ENCODE results near the gene DIAPH2.
A peak's percentile ranks its signal among the peaks of the same experiment; 100 is the strongest.

The DIAPH2 gene

GRCh38 chrX:96753230-96753629 lies 68.6 kb downstream of the DIAPH2 start:
- ATAC-seq = no peak
- Mint-ChIP-seq H3K27ac (no peak overlapping the region), H3K36me3 (peaks cover 7% of the 10 kb centered on the region), H3K9me3 (no peaks in the 10 kb centered on the region), H3K4me1 (no peaks in the 10 kb centered on the region), H3K27me3 (no peaks in the 10 kb centered on the region), H3K4me3 (no peak overlapping the region)

DNA sequence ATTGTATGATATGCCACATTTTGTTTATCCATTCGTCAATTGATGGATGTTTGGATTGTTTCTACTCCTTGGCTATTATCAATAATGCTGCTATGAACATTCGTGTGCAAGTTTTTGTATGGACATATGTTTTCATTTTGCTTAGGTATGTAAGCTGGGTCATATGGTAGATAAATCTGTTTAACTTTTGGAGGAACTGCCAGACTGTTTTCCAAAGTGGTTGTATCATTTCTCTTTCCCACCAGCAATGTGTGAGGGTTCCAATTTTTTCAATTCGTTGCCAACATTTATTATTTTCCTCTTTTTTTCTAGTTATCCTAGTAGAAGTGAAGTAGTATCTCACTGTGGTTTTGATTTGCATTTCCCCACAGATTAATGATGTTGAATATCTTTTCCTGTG lies 71.8 kb downstream of the DIAPH2 start:
- Mint-ChIP-seq H3K27ac (no peak overlapping the region), H3K9me3 (no peaks in the 10 kb centered on the region), H3K4me1 (no peaks in the 10 kb centered on the region), H3K36me3 (peaks cover 7% of the 10 kb centered on the region), H3K4me3 (no peak overlapping the region), H3K27me3 (no peaks in the 10 kb centered on the region)
- no peak for ATAC-seq

DNA sequence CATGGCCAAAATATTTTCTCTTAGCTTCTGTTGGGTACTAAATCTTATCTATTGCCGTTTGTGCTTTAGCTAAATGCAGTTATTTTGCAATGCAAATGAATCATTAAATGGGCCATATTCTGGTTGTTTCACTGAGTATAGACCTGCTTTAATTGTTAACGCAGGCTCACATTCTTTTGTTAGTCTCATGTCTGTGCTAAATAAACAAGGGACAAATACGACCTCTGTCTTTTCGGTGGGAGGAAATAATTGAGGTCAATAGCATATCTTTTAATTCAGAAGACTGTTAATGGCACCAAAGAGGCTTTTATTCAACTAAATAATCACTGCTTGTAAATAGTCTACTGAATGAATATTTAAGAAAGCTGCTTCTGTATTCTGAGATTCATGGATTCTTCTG lies 76.9 kb downstream of the DIAPH2 start:
- no peak overlapping the region for H3K4me3 Mint-ChIP-seq
- H3K36me3 Mint-ChIP-seq = no peaks in the 10 kb centered on the region
- no peak overlapping the region for H3K27ac Mint-ChIP-seq
- peaks cover 14% of the 10 kb centered on the region for H3K4me1 Mint-ChIP-seq
- H3K9me3 Mint-ChIP-seq = no peaks in the 10 kb centered on the region
- ATAC-seq = no peak
- H3K27me3 Mint-ChIP-seq = no peaks in the 10 kb centered on the region

- H3K36me3 Mint-ChIP-seq = no peaks in the 10 kb centered on the region
- no peak overlapping the region for H3K27ac Mint-ChIP-seq
- no peak overlapping the region for H3K4me3 Mint-ChIP-seq
- H3K9me3 Mint-ChIP-seq = no peaks in the 10 kb centered on the region
- peaks cover 14% of the 10 kb centered on the region for H3K4me1 Mint-ChIP-seq
- no peak for ATAC-seq
- no peaks in the 10 kb centered on the region for H3K27me3 Mint-ChIP-seq
Measured at GRCh38 chrX:96763608-96764007, 79.0 kb downstream of the DIAPH2 start.

DNA sequence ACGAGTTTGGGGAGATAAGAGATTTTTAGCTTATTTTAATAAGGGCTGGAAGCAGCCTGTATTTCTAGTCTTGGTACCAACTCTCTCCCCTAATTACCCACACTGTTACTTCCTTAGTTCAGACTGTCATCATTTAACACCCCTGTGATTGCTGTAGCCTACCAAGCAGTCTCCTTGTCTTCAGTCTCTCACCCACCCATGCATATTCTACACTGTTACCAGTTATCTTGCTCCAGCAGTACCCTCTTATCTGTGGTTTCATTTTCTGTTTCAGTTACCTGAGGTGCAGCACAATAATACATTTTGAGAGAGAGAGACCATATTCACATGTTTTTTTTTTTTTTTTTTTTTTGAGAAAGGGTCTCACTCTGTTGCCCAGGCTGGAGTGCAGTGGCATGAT lies 80.2 kb downstream of the DIAPH2 start:
- ATAC-seq = no peak
- peaks cover 14% of the 10 kb centered on the region for H3K4me1 Mint-ChIP-seq
- no peaks in the 10 kb centered on the region for H3K27me3 Mint-ChIP-seq
- H3K9me3 Mint-ChIP-seq = no peaks in the 10 kb centered on the region
- no peaks in the 10 kb centered on the region for H3K36me3 Mint-ChIP-seq
- no peak overlapping the region for H3K4me3 Mint-ChIP-seq
- H3K27ac Mint-ChIP-seq = peak overlapping the region; percentile 42

DNA sequence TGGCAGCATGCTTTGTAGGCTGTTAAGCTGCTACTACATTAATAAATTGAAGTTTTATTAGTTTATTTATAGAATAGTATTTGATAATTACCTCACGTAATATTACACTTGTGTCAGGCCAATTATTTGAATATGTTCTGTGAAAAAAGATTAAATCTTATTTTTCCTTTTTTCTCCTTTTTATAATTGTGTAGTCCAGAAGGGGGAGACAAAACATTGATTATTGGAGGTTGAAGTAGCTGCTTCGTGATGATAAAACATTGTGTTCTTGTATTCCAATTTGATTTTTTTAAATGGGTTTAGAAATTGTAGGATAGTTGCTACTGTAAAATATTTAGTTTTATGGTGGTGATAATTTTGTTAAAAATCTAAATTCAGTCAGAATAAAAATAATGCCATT lies 85.7 kb downstream of the DIAPH2 start:
- H3K9me3 Mint-ChIP-seq = no peaks in the 10 kb centered on the region
- no peaks in the 10 kb centered on the region for H3K36me3 Mint-ChIP-seq
- H3K27ac Mint-ChIP-seq = no peak overlapping the region
- no peaks in the 10 kb centered on the region for H3K27me3 Mint-ChIP-seq
- no peak for ATAC-seq
- no peaks in the 10 kb centered on the region for H3K4me1 Mint-ChIP-seq
- no peak overlapping the region for H3K4me3 Mint-ChIP-seq

DNA sequence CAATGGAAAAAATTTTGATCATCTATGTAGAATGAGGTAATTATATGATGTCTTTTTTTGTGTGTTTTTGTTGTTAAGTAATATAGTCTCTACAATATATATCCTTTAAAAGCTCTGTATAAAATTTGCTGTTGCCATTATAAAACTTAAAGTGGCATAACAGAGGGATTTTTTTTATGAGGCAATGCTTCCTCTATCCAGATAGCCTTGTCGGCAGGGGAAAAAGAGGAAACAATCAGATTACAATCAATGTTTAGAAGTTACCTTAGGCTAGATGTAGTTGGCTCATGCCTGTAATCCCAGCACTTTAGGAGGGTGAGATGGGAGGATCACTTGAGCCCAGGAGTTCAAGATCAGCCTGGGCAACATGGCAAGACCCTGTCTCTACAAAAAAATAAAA lies 86.8 kb downstream of the DIAPH2 start:
- Mint-ChIP-seq H3K4me1 (no peaks in the 10 kb centered on the region), H3K9me3 (no peaks in the 10 kb centered on the region), H3K4me3 (no peak overlapping the region), H3K36me3 (no peaks in the 10 kb centered on the region), H3K27ac (no peak overlapping the region), H3K27me3 (no peaks in the 10 kb centered on the region)
- ATAC-seq = no peak

DNA sequence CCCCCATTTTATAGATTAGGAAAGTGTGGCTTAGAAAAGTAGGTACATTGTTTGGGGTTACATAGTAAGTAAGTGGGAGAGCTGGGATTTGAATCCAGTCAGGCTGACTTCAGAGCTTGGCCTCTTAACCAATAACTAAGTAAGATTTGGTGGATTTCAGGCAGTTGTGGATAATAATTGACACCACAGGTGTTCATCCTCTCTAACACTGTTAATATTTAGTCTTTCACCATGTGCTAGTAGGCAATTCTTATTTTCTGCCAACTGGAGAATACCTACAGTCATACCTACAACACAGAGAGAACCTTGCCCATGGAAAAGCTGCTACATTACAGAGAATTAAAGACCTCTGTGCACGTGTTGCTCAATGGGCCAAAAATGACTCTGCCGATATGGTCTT lies 89.5 kb downstream of the DIAPH2 start:
- Mint-ChIP-seq H3K36me3 (no peaks in the 10 kb centered on the region), H3K9me3 (no peaks in the 10 kb centered on the region), H3K27ac (no peak overlapping the region), H3K4me1 (no peaks in the 10 kb centered on the region), H3K4me3 (no peak overlapping the region), H3K27me3 (no peaks in the 10 kb centered on the region)
- no peak for ATAC-seq

GRCh38 chrX:96776966-96777365 lies 92.3 kb downstream of the DIAPH2 start:
- H3K27me3 Mint-ChIP-seq = no peaks in the 10 kb centered on the region
- H3K27ac Mint-ChIP-seq = no peak overlapping the region
- no peaks in the 10 kb centered on the region for H3K9me3 Mint-ChIP-seq
- no peak overlapping the region for H3K4me3 Mint-ChIP-seq
- no peak for ATAC-seq
- H3K4me1 Mint-ChIP-seq = no peaks in the 10 kb centered on the region
- H3K36me3 Mint-ChIP-seq = no peaks in the 10 kb centered on the region

DNA sequence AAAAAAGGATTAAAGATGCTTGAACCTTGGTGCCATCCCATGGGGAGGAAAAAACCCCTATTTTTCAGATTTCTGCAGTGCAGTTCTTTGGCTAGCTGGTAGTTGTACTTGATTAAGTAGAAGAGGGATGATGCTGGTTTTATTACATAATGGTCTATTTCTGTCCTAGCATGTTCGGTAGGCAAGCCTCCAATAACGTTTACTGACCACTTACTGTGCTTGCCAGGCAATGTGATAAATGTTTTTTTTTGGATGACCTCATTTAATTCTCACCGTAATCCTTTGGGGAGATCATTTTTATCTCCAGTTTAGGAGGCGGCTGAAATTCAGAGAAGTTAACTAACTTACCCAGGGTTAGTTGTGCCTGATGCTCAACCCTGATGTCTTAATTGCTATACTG lies 106.9 kb downstream of the DIAPH2 start:
- ATAC-seq = no peak
- no peak overlapping the region for H3K27ac Mint-ChIP-seq
- no peaks in the 10 kb centered on the region for H3K4me1 Mint-ChIP-seq
- no peaks in the 10 kb centered on the region for H3K27me3 Mint-ChIP-seq
- no peaks in the 10 kb centered on the region for H3K9me3 Mint-ChIP-seq
- no peaks in the 10 kb centered on the region for H3K36me3 Mint-ChIP-seq
- H3K4me3 Mint-ChIP-seq = no peak overlapping the region

DNA sequence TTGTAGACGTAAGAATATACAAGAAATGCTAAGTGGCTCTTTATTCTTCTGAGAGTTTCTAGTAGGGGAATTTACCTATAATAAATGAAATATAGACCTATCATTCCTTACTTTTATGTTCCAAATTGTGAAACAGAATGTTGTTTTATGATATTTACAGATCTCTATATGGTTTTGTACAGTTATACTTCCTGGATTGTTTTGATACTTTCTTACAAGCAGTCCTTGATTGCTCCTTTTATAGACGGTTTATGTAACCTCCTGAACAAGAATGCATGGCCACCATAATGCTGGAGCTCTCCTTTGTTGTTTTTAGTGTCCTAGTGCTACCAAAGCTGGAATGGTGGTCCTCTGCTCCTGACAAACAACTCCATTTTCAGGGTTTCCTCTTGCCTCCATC lies 107.4 kb downstream of the DIAPH2 start:
- Mint-ChIP-seq H3K9me3 (no peaks in the 10 kb centered on the region), H3K4me1 (no peaks in the 10 kb centered on the region), H3K27ac (no peak overlapping the region), H3K36me3 (no peaks in the 10 kb centered on the region), H3K4me3 (no peak overlapping the region), H3K27me3 (no peaks in the 10 kb centered on the region)
- ATAC-seq = no peak

- H3K4me1 Mint-ChIP-seq = peaks cover 4% of the 10 kb centered on the region
- H3K27ac Mint-ChIP-seq = no peak overlapping the region
- H3K4me3 Mint-ChIP-seq = no peak overlapping the region
- no peak for ATAC-seq
- H3K27me3 Mint-ChIP-seq = no peaks in the 10 kb centered on the region
- H3K9me3 Mint-ChIP-seq = no peaks in the 10 kb centered on the region
- H3K36me3 Mint-ChIP-seq = peaks cover 3% of the 10 kb centered on the region
Measured at GRCh38 chrX:96798982-96799381, 114.3 kb downstream of the DIAPH2 start.

- peaks cover 16% of the 10 kb centered on the region for H3K36me3 Mint-ChIP-seq
- H3K4me3 Mint-ChIP-seq = no peak overlapping the region
- no peak for ATAC-seq
- no peaks in the 10 kb centered on the region for H3K27me3 Mint-ChIP-seq
- peaks cover 3% of the 10 kb centered on the region for H3K4me1 Mint-ChIP-seq
- H3K27ac Mint-ChIP-seq = no peak overlapping the region
- no peaks in the 10 kb centered on the region for H3K9me3 Mint-ChIP-seq
Measured at GRCh38 chrX:96807318-96807717, 122.7 kb downstream of the DIAPH2 start.

DNA sequence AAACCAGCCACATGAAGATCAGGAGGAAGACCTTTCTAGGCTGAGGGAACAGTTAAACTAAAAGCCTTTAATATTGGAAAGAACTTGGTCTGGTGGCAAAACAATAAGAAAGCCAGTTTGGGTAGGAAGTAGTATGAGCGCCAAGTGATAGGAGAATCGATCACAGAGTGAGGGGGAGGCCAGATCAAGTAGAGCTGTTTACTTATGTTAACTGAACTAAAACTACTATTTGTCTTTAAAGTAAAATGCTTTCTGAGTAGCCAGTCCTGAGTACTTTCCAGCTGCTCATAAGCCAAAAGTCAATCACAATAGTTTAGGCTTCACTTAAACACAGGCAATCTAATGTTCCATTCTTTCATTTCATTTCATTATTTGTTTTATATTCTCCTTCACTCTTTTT lies 136.3 kb downstream of the DIAPH2 start:
- no peaks in the 10 kb centered on the region for H3K9me3 Mint-ChIP-seq
- H3K27me3 Mint-ChIP-seq = no peaks in the 10 kb centered on the region
- peak overlapping the region; percentile 11 for H3K27ac Mint-ChIP-seq
- peaks cover 8% of the 10 kb centered on the region for H3K36me3 Mint-ChIP-seq
- H3K4me1 Mint-ChIP-seq = no peaks in the 10 kb centered on the region
- no peak for ATAC-seq
- no peak overlapping the region for H3K4me3 Mint-ChIP-seq

GRCh38 chrX:96824166-96824565 lies 139.5 kb downstream of the DIAPH2 start:
- no peaks in the 10 kb centered on the region for H3K27me3 Mint-ChIP-seq
- H3K4me3 Mint-ChIP-seq = no peak overlapping the region
- no peaks in the 10 kb centered on the region for H3K9me3 Mint-ChIP-seq
- no peak overlapping the region for H3K27ac Mint-ChIP-seq
- no peaks in the 10 kb centered on the region for H3K36me3 Mint-ChIP-seq
- H3K4me1 Mint-ChIP-seq = no peaks in the 10 kb centered on the region
- ATAC-seq = no peak

GRCh38 chrX:96833333-96833732 lies 148.7 kb downstream of the DIAPH2 start:
- Mint-ChIP-seq H3K9me3 (no peaks in the 10 kb centered on the region), H3K27me3 (no peaks in the 10 kb centered on the region), H3K4me3 (no peak overlapping the region), H3K4me1 (peaks cover 15% of the 10 kb centered on the region), H3K36me3 (no peaks in the 10 kb centered on the region), H3K27ac (no peak overlapping the region)
- ATAC-seq = no peak

DNA sequence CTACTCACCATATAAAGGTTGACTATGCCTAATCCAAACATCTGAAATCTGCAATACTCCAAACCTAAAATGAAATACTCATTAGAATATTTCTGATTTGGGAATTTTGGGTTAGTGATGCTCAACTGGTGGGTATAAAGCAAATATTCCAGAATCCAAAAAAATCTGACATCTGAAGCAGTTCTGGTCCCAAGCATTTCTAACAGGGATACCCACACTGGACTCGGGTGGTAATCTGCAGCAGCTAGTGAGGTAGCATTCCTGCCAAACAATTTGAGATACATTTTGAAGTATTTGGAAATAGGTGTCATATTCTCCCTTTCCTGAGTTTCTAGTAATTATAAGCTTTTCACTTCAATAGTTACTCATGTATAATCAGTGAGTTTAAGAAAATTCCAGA lies 149.5 kb downstream of the DIAPH2 start:
- Mint-ChIP-seq H3K36me3 (no peaks in the 10 kb centered on the region), H3K27me3 (no peaks in the 10 kb centered on the region), H3K27ac (no peak overlapping the region), H3K9me3 (no peaks in the 10 kb centered on the region), H3K4me1 (peaks cover 15% of the 10 kb centered on the region), H3K4me3 (no peak overlapping the region)
- no peak for ATAC-seq

Measured in stimulated activated memory B cell treated with anti-CD40 and anti-IgM and Interleukin-4, amounts not matched to agents 10 μg/mL and 1 μg/mL and 100 μg/mL, for 72 hours (primary cell).